Inferior parietal cortex (tissue), 1 donor: ENCODE measurements around the gene ZNF830.
"Not testable (repeated sequence)": the region's sequence is repeated elsewhere in the genome, so short reads cannot be mapped to it uniquely, and the experiment has no call there.

Source experiments
- DNase-seq: peaks from one replicate; pipeline ENCODE4 v3.0.0-alpha.2; 2016; ENCODE audit errors: extremely low spot score

The ZNF830 gene

DNA sequence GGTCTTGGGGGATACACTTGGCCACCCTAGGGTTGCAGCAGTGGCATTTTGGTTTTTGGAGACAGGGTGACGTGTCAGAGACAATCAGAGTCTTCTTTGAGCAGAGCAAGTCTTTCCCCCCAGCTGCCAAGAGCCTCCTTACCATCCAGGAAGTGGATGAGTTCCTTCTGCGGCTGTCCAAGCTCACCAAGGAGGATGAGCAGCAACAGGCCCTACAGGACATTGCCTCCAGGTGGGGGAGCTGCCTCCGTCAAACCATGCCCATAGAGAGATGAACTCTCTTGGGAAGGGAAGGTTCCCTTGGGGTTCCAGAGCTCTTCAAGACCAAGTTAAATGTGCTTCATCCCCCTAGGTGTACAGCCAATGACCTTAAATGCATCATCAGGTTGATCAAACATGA lies 30.3 kb downstream of the ZNF830 start:
- no peak for DNase-seq

DNA sequence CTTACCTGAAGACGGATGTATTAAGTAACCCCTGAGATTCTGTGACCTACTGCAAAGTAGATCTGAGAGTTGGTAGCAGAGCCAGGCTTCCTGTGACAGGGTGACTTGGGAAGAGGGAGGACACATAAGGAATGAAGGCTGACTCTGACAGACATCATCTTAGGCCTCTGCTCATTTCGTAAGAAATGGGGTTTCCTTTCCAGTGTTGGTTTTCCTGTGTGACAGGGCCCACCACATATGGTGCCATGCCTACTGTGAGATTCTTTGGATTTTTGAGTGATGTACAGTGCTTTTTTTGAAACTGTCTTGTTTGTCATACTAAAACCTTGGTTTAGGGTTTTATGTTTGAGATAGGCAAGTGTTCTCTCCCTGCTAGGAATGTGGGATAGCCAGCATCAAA lies 31.7 kb downstream of the ZNF830 start:
- no peak for DNase-seq

DNA sequence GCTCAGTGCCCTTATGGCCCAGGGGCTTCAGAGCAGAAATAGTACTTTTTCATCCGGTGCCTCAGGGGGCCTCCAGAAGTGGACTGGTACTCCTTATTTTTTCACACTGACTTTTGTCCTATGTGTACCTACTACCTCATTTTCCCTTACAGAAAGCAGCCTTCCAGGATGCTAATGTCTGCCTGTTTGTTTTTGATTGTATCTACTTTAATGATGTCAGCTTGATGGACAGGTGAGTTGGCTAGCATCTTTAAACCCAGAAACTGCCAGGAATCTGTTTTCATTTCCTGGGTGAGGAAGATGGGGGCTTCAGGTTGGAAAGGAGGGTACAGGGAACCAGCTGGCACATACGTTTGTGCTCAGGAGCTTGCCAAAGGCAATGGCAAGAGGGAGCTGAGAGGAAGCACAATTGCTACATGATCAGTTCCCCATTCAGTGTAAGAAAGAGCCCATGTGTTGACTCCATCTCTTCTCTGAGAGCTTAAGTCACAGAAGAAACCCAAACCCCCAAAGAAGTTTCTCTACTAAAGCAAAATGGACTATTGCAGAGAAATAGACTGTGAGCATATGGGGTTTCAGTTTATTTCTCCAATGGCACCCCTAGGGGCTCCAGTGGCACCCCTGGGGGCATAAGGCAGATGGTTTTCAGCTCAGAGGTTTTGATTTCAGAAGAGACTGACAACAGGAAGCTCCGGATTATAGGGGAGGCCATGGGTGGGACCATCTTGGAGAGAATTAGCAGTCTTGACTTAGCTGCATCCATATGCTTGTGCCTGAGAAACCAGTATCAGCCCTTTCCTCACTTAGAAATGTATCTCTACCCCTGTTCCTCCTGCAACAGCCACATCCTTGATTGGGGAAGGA lies 35.3 kb downstream of the ZNF830 start:
- DNase-seq, result no peak

GRCh38 chr17:34997355-34997862 lies 36.1 kb downstream of the ZNF830 start:
- DNase-seq, result no peak

DNA sequence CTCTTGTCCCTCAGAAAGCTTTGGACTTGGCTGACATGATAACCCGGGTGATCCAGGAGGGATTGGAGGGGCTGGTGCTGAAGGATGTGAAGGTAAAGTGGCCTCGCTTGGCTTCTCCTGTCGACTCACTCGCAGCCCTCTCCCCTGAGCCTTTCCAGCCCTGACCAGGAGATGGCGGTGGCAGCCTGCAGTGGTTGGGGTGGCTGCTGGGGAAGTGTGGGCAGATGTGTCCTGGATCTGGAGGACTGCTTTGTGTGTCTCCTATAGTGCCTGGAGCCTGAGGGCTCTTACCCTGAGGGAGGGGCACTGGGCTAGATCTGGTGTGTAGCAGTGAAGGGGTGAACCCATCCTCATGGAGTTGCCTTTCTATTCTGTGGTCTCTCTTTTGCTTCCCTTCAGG lies 36.9 kb downstream of the ZNF830 start:
- peak; percentile 66 for DNase-seq

DNA sequence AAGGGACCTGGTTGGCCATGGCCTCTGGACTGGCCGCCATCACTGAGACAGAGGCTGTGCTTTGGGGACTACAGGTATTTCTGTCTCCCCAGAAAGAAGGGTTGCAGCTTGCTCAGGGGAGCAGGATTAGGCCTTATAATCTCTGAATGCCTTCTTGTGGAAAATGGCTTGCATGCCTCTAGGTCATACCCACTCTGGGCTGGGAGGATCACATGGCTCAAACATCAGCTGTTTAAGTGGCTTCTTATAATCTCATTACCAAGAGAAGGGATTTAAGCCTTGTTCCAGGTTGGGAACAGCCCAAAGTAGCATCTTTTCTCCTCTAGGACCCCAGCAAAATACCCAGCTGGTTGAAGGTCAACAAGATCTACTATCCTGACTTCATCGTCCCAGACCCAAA lies 38.1 kb downstream of the ZNF830 start:
- no peak for DNase-seq

- DNase-seq, result not testable (repeated sequence)
Measured at GRCh38 chr17:35000965-35001364, 39.6 kb downstream of the ZNF830 start.

GRCh38 chr17:35001549-35001948 lies 40.2 kb downstream of the ZNF830 start:
- DNase-seq, result no peak

DNA sequence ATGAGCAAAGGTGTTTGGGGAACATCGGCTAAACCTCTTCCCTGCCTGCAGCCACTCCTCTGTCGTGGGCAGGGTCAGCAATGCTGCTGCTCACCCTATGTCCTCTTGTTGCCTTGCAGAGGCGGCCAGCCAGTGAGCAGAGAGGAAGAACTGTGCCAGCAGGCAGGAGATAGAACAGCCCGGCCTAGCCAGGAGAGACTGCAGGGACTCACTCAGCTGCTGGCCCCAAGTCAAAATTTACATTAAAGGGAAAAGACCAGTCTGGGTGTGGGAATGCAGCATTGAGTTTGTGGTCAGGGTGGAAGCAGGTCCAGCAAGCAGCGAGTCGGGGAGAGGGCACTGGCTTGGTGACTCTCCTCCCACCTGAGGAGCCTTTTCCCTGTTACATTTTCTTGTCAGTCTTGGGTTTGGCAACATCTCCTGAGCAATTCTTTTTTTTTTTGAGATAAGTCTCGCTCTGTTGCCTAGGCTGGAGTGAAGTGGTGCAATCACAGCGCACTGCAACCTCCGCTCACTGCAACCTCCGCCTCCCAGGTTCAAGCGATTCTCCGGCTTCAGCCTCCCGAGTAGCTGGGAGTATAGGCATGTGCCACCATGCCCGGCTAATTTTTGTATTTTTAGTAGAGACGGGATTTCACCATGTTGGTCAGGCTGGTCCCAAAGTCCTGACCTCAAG lies 41.7 kb downstream of the ZNF830 start:
- DNase-seq, result no peak

DNA sequence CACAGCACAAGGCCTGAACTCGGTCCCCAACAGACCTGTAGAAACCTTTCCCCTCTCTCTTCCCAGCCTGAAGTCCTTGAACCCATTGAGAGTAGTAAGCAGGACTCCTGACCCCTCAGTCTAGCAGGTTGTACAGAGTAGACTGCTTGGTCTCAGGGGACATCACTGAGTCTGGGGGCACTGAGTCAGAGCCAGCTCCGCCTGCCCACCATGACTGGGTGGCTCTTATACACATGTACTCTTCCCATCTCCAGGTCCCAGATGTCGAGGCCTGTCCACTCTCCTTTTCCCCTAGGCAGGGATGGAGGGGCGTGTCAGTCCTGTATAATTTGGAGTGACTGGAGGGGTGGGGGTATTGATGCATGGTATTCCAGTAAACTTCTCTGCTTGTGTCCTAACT lies 42.4 kb downstream of the ZNF830 start:
- DNase-seq, result no peak

GRCh38 chr17:35006345-35006744 lies 45.0 kb downstream of the ZNF830 start:
- DNase-seq, result no peak

DNA sequence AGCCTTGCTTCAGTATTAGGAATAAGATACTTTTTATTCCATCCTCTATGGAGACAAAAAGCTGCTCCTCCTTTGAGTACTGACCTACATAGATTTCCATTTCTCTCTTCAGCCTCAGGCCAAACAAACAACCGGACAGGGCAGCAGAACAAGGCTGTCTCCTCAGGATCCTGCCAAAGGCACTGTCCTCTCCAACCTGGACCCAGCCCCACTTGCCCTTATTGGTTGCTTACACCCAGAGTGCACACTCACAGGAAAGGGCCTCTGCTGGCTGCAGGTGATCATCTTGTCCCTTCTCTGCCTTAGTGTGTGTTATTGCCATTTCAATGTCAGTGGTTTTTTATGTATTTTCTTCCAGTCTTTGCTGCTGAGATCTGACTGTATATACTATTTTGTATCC lies 45.6 kb downstream of the ZNF830 start:
- DNase-seq, result no peak

DNA sequence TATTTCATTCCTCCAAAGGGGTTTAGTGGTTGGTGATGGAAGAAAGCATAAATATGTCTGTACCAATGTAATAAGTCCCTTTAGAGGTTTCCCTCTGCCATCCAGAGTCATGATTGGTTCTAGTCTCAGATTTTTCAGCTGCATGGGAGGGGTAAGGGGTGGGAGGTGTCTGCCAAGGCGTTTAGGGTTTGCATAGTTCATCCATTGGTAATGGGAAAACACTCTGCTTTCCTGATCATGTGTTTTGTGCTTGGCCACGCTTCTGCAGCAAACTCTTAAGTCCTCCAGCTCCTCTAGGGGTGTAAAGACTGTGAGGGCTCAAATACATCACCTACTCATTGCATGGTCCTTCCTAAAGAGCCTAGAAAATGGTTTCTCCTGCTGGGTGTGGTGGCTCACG lies 48.8 kb downstream of the ZNF830 start:
- DNase-seq, result no peak

DNA sequence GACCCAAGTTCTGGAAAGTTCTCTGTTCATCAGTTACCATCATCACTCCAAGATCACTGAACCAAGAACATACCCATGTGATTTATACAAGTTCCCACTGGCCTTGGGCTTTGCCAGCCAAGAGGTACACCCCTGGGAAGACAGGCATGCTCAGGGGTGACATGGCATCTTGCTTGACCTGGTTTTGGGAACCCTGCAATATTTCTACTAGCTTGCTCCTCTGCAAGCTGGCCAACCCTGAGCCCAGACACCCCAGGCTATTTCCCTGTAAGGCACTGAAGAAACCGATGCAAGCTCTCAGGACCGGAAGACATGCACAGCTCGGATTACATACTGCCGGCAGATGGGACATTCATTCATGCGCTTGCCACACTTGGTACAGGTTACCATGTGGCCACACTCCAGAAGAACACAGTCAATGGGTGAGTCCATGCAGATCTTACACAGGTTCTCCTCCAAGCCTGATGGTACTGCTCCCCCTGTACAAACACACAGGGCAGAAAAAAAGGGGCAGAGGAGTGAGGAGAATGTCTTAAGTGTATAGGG lies 50.4 kb downstream of the ZNF830 start:
- DNase-seq, result no peak
